ENCODE data around the gene SLC16A4. TPM values are rescaled to one million over a fixed set of nuclear protein-coding genes. Genes with fewer than 3 reads are reported as not detected.

The SLC16A4 gene
- total and polyA plus RNA-seq, 2 of the 8 experiments (the other 6 are each of a cell fraction or from before 2014, with no cell fraction given): 0.30 to 0.43 TPM

DNA sequence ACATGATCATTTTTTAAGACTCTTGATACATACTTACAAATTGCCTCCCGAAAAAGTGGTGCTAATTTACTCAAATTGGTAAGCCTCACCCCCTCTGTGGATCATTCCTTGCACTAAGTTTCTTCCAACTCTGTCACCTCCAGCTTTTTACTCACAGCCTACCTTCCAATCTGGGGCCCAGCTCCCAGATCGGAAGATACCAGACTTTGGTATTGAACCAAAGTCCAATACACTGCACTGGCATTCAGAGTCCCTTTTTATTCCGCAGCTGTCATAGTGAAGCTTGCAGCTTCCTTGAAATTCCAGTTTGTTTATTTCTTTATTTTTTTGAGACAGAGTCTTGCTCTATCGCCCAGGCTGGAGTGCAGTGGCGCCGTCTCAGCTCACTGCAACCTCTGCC lies 18.5 kb upstream of the SLC16A4 start (continued):
- TF ChIP-seq CBX5 (IDR thresholded peaks at IDR 0.05; ENCODE audit: low read depth, low read length): no peak

Data from H1 (cell line).